Measurements from ENCODE around the gene SOWAHC.

SOWAHC gene

GRCh38 chr2:109648041-109648527 lies 33.9 kb downstream of the SOWAHC start:
- DNase-seq = no peak

- DNase-seq = no peak
These were observed 35.9 kb downstream of the SOWAHC start for GRCh38 chr2:109649736-109650695.

- DNase-seq = no peak
These were observed 40.3 kb downstream of the SOWAHC start for GRCh38 chr2:109654326-109655050.

- DNase-seq = no peak
These were observed 41.1 kb downstream of the SOWAHC start for GRCh38 chr2:109655287-109655686.

GRCh38 chr2:109659396-109660045 lies 45.4 kb downstream of the SOWAHC start:
- DNase-seq = no peak

- DNase-seq = no peak
These were observed 46.1 kb downstream of the SOWAHC start for GRCh38 chr2:109660046-109660860.

- no peak for DNase-seq
These were observed 48.7 kb downstream of the SOWAHC start for GRCh38 chr2:109662889-109663288.

- DNase-seq = peak; percentile 80
These were observed 49.6 kb downstream of the SOWAHC start for GRCh38 chr2:109663721-109664120.

GRCh38 chr2:109666466-109666865 lies 52.3 kb downstream of the SOWAHC start:
- DNase-seq = no peak
